GM21737 (cell line): ENCODE measurements around the gene EYS.

ENCODE experiments used
- ATAC-seq: cut with Tn5 transposase; IDR thresholded peaks from one replicate; pipeline ENCODE4 v1.9.1; 2021; ENCODE audit warnings: mild to moderate bottlenecking, moderate library complexity; ENCODE audit not compliant: unreplicated experiment

EYS gene

DNA sequence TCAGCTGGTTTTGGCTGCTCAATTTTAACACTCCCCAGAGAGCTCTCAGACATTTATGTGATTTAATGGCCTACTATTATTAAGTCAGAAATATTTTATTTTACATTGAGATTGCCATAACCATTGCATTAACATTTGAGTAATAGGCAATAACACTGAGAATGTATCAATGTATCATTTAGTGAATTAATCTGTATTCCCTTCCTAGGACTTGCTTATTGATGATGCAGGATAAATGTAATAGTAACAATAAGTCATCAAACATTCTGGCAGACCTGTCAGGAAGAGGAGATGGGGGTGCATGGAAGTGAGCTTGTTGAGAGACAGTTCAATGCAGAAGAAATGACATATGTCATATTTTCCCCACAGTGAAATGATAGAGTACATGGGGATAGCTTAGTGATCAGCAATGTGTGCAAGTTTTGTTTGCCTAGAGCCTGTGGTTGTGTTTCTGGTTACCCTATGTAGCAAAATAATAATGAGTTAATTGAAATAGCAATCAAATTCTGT, 458.9 kb downstream of the EYS start:
- ATAC-seq, result no peak

DNA sequence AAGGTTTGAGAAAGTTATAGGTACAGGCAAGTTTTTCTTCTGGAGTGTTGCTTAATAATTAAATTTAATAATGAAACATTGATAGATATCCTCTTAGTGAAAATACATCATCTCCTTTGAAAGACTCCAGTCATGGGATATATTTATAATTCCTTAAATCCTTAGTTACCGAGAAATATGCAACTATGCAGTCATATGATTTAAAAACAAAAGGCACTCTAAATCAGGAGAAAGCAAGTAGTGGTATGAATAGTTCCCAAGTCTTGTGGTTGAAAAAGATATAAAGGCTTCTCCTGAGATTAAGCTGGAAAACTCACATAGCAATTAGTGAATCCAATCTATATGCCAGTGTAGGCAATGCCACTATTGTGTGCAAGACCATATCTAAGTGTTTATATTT, 475.4 kb downstream of the EYS start:
- no peak for ATAC-seq

DNA sequence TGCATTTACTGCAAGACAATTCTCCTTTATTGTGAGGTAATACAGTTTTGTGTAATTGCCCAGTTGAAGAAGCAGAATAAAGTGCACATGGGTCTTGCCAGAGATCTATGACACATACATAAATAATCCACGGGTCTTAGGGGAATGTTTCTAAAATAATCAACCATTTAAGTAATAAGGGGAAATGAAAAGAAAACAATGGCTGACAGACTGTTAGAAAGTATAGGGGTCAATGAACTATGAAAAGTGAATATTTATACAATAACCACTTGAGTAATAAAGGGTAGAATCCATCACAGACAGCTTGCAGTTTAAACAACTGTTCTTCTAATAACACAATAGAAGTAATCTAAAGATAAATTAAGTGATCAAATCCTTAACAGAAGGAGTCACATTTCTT, 477.2 kb downstream of the EYS start:
- no peak for ATAC-seq

DNA sequence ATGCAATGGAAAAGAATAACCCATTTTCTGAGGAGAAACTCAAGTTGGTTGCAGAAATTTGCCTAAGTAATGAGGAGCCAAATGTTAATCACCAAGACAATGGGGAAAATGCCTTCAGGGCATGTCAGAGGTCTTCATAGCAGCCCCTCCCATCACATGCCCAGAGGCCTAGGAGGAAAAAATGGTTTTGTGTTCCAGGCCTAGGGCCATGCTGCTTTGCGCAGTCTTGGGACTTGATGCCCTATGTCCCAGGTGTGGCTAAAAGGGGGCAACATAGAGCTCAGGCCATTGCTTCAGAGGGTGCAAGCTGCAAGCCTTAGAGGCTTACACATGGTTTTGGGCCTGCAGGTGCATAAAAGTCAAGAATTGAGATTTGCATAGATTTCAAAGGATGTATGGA, 485.9 kb downstream of the EYS start:
- no peak for ATAC-seq

DNA sequence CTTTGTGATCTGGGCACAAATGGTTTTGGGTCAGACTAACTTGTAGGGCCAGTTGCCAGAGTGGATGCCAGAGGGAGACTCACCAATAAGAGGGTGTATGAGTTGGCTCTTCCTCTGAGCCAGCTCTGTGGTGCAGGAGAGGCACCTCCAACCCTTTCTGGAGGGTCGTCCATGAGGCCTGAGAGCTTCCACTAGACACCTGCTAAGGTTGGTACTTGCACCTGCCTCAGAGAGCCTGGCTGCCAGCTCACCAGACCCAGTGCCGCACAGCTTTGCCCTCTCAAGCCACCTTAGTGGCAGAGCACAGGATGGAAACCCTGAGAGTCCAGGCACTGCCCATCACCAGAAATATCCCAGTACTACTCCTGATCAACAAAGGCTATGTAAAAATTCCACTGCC, 504.3 kb downstream of the EYS start:
- no peak for ATAC-seq

DNA sequence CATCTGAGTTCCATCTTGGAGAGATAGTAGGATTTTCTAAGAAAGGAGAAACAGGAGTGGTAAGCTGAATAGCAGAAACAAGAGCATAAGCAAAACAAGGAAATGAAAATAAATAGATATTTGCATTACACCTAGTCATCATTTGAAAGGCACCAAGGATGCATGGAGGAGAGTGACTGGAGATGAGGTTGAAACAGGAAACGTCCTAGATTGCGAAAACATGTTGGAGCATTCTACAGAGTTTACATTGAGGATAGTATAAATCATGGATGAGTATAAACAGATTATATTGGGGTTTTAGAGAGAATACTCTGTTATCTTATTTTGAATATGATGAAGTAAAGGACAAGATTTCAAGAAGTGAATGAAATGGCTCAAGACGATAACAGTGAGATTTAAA, 507.3 kb downstream of the EYS start:
- no peak for ATAC-seq

DNA sequence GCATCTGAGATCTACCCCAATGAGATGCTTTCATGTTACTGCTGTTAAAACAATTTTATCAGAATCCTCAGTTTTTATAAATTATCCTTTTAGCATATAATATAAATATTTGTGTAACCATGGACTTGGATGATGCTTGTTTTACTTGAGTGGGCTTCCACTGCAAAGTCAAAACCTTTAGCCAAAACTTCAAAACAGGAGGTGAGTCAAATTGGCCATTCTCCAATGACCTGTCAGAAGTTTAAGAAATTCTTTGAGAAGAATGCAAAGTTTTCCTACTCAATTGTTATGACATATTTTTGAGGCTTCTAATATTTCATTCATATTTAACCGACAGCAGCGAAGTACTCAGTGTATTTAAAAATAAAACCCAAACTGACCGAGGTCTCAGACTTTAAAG, 507.9 kb downstream of the EYS start:
- no peak for ATAC-seq

DNA sequence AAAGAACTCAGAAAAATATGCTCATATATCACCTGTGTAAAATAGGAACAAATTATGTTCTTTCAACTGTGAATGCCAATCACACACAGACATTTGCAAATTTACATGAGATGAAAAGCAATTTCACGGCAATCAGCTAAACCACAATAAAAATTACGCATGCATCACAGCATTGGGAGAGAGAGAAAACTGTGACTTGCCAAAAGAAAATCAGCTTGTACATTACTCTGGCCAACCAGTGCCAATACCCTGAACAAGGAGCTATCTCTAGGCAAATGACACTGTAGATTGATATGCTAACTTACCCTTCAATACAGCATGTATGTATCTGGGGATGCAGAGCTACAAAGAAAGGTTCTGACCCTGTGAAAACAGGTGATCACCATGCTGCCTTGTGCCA, 515.6 kb downstream of the EYS start:
- no peak for ATAC-seq

DNA sequence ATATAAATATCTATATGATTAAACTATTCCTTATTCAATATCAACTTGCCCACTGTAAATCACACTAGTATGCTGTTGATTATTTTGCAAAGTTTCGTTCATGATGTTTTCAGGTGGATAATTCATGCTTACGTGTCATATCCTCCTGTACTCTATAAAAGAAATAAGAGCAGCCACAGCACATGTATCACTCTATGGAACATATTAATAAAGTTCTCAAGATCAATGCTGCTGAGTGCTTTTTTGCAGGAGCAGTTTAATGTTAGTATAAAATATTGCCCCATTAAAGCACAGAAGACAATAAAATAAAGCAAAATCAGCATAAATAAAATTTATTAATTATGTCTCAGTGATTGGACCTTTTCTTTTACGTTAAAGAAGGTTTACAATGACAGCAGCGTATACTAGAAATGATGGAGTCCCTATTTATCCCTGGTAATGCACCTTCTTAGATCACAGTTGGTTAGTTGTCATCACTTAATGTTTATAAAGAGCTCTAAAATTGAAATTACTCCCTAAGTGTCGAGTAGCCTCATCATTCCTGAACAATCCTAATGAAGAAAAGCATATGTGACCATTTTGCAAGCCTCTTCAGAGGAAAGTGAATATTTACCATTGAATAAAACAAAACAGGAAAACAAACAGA, 517.7 kb downstream of the EYS start:
- no peak for ATAC-seq

DNA sequence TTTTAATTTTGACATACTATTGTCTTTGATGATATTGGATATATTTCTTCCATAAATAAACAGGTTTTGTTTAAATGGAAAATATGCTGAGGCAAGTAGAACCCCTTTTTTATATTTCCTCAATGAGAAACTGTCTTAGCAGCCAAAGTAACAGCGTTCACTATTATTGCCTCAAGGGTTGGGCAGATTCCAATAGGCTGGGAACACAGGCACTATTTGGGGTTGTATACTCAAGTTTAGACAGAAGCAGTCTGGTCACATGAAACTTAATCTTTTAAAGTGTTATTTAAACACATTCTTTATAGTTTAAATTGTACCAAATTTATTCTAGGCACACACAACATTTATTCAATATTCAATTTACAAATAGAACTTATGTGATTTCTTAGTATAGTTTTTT, 520.2 kb downstream of the EYS start:
- no peak for ATAC-seq

DNA sequence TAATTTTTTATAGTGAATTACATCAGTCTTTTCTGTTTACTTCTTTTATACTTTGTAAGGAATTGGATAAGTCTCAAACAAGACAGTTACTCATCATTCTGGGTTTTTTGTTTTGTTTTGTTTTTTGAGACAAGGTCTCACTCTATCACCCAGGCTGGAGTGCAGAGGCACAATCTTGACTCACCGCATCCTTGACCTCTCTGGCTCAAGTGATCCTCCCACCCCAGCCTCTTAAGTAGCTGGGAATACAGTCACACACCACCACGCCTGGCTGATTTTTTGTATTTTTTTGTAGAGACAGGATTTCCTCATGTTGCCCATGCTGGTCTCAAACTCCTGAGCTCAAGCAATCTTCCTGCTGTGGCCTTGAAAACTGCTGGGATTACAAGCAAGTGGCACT, 524.3 kb downstream of the EYS start:
- ATAC-seq, result no peak

DNA sequence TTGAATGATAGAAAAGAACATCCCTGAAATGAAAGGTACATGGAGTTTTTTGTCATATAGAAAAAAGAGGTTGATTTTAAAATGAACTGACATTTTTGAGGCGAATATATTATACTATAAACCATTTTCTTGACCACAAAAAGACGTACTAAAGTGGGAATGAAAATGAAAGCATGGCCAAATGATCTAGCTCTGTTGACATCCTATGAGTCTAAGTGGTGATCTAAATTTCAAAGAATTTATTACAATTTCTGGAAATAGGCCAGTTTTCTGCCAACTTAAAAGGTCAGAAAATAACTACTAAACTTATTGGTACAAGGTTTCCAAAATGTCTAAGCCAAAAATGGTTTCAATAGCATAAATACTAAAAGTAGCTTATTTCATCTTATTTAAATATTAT, 536.8 kb downstream of the EYS start:
- ATAC-seq, result no peak

DNA sequence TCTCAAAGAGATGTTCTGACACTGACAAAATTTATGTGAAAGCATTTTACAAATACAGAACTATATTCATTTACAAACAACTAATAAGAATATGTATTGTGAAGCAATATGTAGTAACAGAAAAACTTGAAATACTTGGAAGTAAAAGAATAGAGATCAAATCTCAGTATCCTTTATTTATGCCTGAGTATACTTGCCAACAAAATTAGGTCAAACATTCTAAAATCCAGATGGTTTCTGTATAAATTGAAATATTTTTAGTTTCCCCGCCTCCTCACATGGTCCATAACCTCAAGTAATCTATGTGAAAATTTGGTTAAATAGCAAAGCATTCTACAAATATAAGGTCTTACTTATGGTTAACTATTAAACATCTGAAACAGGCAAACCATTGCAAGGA, 545.4 kb downstream of the EYS start:
- ATAC-seq, result no peak

DNA sequence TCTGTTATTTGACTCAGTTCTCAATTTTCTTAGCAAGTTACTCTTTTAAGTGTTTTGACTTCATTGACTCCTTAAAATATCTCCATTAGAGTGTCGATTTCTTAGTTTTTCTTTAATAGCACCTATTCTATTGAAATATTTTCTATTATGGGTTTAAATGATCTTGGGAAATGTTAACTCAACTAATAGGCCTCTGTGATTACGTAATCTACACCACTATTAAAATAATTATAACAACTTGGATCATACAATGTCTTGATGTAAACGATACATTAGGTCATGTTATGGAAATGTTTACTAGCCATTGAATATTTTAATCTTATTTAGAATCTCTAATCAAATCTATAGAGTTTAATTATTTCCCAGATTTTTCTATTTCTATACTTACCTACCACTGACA, 550.0 kb downstream of the EYS start:
- ATAC-seq, result no peak

DNA sequence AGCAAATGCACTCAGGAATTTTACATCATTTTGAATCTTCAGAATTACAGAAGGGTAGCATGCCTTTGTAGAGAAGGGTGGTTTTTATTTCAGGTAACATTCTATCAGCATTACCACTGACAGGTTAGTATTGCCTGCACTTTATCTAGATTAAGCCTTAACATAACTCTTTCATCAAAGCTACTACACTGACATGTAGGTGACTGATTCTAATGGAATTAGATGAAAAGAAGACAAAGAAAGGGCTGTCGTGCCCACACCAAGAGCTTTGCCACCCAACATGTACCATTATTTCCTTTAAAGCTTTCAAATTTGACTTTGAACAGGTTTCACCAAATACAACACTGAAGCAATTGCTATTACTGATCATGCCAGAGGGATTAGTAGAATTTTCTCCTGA, 551.9 kb downstream of the EYS start:
- ATAC-seq, result no peak

DNA sequence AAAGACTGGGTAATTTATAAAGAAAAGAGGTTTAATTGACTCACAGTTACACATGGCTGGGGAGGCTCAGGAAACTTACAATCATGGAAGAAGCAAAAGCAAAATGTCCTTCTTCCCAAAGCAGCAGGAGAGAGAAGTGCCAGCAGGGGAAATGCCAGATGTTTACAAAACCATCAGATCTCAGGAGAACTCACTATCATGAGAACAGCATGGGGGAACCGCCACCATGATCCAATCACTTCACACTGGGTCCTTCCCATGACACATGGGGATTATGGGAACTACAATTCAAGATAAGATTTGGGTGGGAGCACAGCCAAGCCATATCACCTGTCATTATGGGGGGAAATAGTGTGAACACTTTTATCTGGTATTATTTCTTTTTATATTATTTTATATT, 557.2 kb downstream of the EYS start:
- no peak for ATAC-seq

DNA sequence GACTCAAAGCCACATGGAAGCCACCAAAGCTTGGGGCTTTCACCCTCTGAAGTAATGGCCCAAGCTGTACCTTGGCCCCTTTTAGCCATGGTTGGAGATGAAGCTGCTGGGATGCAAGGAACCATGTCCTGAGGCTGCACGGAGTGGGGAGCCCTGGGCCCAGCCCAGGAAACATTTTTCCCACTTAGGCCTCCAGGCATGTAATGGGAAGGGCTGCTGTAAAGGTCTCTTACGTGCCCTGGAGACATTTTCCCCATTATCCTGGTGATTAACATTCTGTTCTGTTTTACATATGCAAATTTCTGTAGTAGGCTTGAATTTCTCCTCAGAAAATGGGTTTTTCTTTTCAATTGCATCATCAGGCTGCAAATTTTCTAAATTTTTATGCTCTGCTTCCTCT, 558.2 kb downstream of the EYS start:
- ATAC-seq, result no peak

DNA sequence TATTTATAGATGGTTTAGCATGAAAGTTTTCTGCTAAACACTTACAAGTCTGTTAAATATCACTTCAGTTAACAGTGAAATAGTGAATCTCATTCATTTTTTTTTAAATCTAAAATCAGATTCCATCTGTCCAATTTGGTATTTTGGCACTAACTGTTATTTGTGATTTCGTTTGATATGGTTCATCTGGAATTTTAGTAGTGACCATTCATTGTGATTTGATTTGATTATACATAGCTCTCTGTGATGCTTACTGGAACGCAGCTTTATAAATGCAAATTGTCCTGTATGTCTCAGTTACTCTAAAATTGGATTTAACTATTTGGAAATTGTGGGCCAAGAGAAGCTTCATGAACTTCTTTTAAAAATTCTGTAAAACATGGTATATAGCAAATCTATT, 571.5 kb downstream of the EYS start:
- ATAC-seq, result no peak

DNA sequence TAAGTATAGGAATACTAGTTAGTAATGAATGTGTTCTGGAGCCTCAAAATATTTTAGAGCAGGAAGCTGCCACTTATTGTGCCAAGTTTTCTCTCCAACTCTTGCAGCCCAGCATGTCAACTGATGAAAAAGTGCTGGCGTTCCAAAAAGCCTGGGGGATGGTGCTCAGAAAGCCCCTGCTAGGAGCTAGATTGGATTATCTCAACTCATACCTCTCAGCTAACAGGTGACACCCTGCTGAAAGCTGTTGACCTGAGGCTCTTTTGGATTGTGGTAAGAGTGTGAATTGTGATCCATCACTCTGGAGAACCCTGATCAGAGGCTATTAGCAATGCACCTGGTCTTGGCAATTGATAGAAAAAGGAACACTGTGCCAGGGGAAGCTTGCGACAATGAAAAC, 580.4 kb downstream of the EYS start:
- no peak for ATAC-seq

DNA sequence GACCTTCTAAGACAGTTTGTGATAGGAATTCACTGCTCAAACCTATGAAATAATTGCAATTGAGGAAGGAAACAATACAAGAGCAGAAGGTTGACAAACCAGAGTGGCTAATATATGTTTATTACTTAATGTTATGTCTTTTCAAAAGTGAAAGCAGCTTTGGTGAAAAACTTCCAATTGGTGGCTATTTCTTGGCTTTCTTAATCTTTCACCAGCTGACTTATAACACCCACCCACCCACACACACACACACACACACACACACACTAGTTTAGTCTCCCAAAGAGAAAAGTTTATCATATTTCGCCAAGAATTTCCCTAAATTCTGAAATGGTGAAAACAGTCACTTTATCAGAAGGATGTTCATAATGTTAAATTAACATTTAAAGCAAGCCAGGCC, 583.5 kb downstream of the EYS start:
- ATAC-seq, result no peak

DNA sequence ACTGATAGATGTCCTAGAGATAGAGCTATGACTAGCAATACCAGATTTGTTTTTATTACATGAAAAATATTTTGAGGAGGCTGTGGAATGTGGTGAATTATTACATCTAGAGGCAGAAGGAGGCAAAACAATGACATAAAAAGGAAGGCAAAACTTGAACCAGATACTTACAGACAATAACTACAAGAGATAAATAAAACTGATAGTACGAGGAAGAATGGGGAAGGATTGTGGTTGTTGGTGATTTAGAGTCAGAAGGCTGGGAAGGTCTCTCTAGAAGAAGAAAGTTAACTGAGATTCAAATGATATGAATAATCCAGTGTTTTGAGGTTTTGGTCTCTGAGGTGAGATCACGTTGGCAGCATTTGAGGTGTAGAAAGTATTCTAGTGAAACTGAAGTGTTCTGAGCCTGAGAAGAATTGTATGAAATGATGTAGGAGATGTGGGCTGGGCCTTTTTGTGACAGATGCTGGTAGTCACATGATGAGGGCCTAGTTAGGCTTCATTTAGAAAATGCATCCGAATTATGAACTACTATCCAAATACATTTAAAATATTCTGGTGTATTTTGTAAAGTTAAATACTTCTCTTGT, 589.1 kb downstream of the EYS start:
- ATAC-seq, result no peak

DNA sequence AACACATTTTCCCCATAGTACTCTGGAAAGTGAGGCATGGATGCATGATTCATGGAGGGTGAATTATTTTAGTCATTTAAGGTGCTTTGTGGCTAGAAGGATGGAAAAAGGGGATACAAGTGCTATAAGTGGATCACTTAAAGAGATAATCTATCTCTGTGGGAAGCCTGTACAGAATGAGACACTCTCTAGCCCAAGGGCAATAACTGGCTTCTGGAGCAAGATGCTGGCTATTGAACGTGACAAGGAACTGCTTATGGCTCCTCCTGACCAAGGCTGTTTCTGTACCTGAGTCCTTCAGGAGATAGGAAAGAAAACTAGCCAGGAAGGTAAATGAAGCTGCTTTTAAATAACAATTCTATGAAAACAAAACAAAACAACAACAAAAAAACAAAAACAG, 590.7 kb downstream of the EYS start:
- no peak for ATAC-seq

DNA sequence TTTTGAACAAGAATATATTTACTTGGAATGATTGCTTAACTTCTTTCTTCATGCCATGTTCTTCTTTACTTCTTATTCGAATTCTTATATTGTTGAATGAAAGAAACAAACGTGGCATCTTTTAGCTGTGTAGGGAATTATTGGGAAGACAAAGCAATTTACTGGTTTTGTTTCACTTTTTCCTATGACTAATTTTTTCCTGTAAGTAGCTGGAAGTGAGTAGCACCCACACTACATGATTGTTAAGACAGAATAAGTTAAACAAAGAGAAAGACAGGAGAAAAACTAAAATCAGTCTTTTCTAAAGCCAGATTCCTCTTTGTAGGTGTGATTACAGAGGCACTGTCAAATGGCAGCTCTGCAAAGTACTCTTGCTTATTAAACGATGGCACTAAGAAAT, 593.4 kb downstream of the EYS start:
- ATAC-seq, result no peak
